Activated CD4-positive, alpha-beta T cell treated with anti-CD3 and anti-CD28 coated beads, Interleukin-2, Interleukin-6, amounts not matched to agents 100 ng/mL and 50 ng/mL, durations not matched to agents 16 hours and 8 hours (primary cell): Measurements from ENCODE around the gene CAMKK1.

Source experiments
- DNase-seq: peaks from one replicate; pipeline ENCODE4 v3.0.0-alpha.2; 2020

The CAMKK1 gene

DNA sequence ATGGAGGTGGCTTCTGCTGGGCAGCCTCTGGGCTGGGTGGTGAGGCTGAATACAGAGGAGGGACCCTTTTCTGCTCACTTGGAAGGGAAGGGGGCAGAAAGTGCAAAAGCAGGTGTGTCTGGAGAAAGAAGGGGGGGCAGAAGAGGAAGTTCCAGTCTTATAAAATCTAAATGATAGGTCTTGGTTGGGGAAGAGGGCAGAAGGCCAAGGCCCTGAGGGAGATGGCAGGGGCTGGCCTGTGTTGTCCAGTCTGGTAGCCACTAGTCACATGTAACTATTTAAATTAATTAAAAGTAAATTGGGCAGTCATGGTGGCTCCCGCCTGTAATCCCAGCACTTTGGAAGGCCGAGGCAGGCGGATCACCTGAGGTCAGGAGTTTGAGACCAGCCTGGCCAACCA lies 2.5 kb upstream of the CAMKK1 start:
- DNase-seq, result no peak

GRCh38 chr17:3894911-3895343 lies 2.1 kb upstream of the CAMKK1 start:
- no peak for DNase-seq

DNA sequence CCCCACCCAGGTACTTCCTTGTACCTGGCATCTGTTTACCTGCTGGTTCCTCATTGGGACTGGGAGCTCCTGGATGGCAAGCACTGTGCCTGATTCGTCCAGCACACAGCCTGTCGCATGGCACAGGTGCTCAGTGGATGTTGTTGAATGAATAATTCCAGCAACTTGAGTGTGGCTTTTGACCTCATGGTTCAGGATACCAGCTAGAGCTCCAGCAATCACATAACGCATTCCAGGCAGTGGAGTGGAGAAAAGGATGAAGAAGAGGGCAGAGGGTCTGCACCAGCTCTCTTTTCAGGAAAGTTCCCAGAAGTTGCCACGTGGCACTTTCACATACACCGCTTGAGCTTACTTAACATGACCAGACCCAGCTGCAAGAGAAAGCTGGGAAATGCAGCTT lies 1.3 kb upstream of the CAMKK1 start:
- no peak for DNase-seq

DNA sequence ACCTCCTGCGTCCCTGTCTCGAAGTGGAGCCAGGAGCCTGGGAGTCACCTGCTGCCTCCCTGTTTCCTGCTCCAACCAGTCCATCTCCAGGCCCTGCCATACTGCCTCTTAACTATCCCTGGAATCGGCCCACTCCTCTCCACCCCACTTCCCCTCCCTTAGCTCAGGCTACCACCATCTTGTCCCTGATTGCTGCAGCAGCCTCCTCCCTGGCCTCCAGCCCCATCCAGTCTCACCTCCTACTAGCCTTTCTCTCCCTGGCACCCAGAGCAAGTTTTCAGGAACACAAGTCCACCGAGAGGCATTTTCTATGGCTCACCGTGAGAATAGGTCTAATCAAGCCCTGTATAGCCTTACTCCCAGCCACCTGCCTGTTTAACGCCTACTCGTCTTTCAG lies 865 bp upstream of the CAMKK1 start:
- DNase-seq, result no peak

DNA sequence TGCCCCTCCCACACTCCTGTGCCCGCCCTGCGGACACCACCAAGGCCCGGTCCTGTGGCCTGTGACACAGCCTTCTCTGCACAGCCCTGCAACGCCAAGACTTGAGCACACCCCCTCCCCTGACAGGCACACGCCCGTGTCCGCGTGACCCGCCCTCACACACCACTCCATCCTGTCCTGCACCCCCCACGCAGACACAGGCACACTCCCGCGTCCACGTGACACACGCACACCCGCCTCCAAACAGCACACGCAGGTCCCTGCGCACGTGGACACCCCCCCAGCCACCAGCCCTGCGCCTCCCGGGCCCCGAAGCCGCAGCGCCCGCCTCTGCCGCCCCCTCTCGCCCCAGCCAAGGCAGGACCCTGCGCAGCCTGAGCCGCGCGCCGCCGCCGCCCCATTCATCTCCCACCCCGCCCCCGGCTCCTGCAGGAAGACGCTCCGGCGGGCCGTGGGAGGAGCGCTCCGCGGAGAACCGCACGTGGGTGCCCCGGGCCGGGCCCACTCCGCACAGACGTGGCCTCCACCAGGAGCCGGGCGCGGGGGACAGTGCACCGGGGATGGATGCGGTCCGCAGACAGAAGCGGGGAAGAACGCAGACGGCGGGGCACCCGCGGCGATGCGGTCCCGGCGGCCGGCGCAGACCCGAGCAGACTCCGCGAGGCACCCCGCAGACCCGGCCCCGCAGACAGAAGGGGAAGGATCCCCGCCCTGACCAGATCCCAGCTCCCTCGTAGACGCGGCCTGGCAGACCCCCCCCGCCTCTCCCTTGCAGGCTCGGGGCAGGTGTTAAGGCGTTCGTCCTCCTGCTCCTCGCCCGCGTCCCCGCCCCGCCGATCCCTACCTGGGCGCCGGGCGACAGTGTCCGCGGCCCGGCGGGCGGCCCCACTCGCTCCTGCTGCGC lies 506 bp downstream of the CAMKK1 start:
- peak; percentile 65 for DNase-seq

DNA sequence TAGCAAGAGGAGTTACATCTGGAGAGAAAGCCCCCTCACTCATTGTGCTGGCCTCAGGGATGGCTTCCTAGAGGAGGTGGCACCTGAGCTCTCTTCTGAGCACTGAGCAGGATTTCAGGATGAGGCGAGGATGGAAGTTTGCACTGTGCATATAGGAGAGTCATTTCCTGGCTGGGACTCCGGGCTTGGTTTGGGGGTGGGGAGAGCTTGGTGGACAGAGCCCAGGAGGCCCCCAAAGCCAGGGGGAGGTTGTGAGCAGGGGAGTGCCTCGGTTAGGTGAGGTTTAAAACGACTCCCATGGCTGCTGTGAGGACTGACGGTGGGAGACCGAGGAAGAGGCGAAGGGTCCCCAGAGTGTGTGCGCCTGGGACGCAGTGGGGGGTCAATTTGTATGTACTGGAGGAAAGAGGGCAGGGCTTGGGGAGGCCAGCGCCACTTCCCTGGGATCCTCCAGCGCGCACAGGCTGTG lies 1.2 kb downstream of the CAMKK1 start:
- DNase-seq, result no peak

- DNase-seq, result no peak
Measured at GRCh38 chr17:3890878-3891219, 2.0 kb downstream of the CAMKK1 start.

- no peak for DNase-seq
Measured at GRCh38 chr17:3890082-3890877, 2.6 kb downstream of the CAMKK1 start.

DNA sequence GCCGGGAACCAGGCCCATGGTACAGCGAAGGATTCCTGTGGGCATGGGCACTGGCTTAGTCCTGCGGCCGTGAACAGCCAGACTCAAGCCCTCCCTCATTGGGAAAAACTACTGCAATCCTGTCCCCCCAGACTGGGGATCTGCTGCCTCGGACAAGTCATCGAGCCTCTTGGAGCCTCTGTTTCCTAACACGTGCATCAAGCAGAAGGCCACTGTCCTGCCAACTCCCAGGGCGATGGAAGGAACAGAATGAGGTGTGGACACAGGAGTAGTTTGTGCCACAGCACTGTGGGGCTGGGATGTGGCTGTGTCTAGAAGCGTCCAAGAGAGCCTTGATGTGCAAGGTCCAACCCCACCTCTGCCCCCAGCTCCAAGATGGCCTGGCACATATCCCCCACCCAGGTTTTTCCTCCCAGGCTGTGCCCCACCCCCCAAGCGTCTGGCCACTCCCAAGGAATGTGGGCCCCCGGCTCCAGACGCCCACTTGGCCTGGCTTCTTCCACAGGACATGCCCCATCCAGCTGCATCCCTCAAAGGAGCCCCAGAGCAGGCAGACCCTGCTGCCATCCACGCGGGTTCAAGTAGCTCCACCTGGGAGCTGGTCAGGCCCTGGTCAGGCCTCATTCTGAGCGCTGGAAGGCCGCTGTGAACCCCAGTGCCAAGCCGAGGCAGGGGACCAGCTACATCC lies 3.4 kb downstream of the CAMKK1 start:
- no peak for DNase-seq

- DNase-seq, result no peak
Measured at GRCh38 chr17:3888343-3889171, 4.3 kb downstream of the CAMKK1 start.

- no peak for DNase-seq
Measured at GRCh38 chr17:3887804-3888203, 5.0 kb downstream of the CAMKK1 start.

- DNase-seq, result no peak
Measured at GRCh38 chr17:3887394-3887793, 5.5 kb downstream of the CAMKK1 start.

- peak; percentile 20 for DNase-seq
Measured at GRCh38 chr17:3886776-3887175, 6.1 kb downstream of the CAMKK1 start.

- no peak for DNase-seq
Measured at GRCh38 chr17:3885970-3886369, 6.9 kb downstream of the CAMKK1 start.

- DNase-seq, result no peak
Measured at GRCh38 chr17:3885271-3885670, 7.6 kb downstream of the CAMKK1 start.

DNA sequence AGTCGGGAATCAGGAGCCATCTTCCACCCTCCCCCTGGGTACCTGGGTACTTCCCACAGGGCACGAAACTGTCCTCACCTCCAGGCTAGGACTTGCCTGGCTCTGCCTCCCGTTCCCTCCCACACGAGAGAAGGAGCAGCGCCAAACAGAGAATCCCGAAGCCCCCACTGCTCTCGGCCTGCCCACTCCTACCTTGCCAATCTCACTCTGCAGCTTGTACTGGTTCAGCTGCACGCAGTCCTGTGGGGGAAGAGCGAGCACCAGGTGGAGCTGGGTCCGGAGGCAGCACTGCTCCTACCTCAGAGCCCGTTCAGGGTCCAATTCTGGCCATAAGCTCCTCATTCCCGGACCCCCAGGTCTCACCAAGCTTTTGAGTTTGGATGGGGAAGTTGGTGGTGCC lies 8.7 kb downstream of the CAMKK1 start:
- DNase-seq, result no peak

DNA sequence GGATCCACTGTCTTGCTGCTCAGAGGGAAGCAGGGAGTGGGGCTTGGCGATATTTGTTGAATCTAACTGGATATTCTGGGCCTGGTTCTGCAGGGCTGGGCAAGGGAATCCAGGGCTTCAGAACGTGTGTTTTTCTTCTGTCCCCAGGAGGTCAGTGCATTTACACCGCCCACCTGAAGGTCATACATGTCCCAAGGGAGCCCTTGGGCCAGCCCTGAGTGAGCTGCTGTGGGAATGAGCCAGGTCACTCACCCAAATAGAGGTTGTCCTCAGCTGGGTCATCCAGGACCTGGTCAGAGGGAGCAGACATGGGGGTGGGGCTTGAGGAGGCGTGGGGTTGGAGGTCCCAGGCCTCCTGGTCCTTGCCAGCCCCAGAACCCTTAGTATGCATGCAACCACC lies 10.6 kb downstream of the CAMKK1 start:
- DNase-seq, result no peak

GRCh38 chr17:3880983-3881382 lies 11.9 kb downstream of the CAMKK1 start:
- DNase-seq, result no peak

DNA sequence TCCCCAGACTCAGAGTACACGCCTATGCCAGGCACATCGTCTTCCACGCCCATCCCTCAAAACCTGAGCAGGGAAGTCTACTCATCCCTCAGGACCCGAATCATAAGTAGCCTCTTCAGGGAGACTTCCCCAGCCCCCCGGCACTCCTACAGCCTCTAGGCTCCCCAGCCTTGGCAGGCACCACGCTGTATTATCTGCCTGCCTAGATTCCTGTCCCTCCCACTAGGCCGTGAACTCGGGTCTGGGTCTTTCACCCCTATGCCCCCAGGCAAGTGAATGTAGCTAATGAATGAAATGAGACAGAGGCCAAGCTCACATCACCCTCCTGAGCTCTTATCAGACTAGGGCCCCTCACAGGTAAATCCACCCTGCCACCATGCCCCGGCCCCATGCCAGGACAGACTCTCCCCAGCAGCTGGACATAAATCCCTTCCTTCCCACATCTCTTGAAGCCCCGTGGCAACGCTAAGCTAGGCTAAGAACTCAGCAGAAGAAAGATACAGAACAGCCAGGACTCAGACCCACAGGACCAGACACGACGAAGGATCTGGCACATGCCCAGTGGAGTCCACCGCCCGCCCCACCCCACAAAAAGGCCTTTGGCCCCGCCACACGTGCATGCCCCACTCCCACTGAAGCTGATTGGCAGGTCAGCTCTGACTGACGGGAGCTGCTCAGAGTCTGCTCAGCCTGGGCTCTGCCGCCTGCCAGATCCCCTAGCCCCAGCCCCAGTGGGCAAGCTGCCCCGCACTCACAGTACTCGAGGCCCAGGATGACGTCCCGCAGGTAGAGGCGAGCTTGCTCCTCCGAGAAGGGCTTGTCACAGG lies 13.0 kb downstream of the CAMKK1 start:
- DNase-seq, result no peak

- no peak for DNase-seq
Measured at GRCh38 chr17:3879186-3879585, 13.7 kb downstream of the CAMKK1 start.

- no peak for DNase-seq
Measured at GRCh38 chr17:3877220-3877619, 15.6 kb downstream of the CAMKK1 start.

GRCh38 chr17:3875317-3875716 lies 17.5 kb downstream of the CAMKK1 start:
- DNase-seq, result no peak
